Esophagus squamous epithelium (tissue), 5 donors: ENCODE results near the gene STAT5B. TPM values are rescaled to one million over a fixed set of nuclear protein-coding genes. Genes with fewer than 3 reads are reported as not detected.

Experiments
- DNase-seq: peaks from one replicate; lab custom pipeline; 2025; lab: John Stamatoyannopoulos, UW
- H3K27ac ChIP-seq, 4 donors: fragments of 200-600 bp; sonication (generic); one replicate each; pipeline ENCODE4 v1.5.1; 2016 to 2019; ENCODE audit warnings: mild to moderate bottlenecking in 1 of 4
- H3K27me3 ChIP-seq, 4 donors: fragments of 200-600 bp; sonication (generic); 1 replicate in 3 of 4; 2 replicates in 1 of 4; pipeline versions ENCODE4 v1.5.1 to v1.6.0; 2017 to 2021; ENCODE audit warnings: antibody characterized with exemption in 1 of 4
- H3K36me3 ChIP-seq, 3 donors: fragments of 200-600 bp; sonication (generic); one replicate each; pipeline ENCODE4 v1.5.1; 2016 to 2019
- H3K4me1 ChIP-seq, 3 donors: fragments of 200-600 bp; sonication (generic); one replicate each; pipeline ENCODE4 v1.5.1; 2017 to 2019
- H3K4me3 ChIP-seq, 4 donors: fragments of 200-600 bp; sonication (generic); 1 replicate in 3 of 4; 2 replicates in 1 of 4; pipeline ENCODE4 v1.5.1; 2016 to 2019; ENCODE audit warnings: mild to moderate bottlenecking in 2 of 4, moderate library complexity in 1 of 4
- H3K9me3 ChIP-seq, 3 donors: fragments of 200-600 bp; sonication (generic); one replicate each; pipeline ENCODE4 v1.5.1; 2016 to 2019
- CTCF ChIP-seq, 6 experiments: fragments of 450-650 bp in 4 of 6; fragments of 200-600 bp in 2 of 6; sonication (generic) in 2 of 6; IDR thresholded peaks; one replicate each; pipeline ENCODE4 v1.5.1; 2016 to 2019; ENCODE audit warnings: antibody characterized with exemption in 6 of 6, mild to moderate bottlenecking in 4 of 6, moderate library complexity in 4 of 6
- POLR2A ChIP-seq, 4 donors: fragments of 450-650 bp; IDR thresholded peaks; one replicate each; pipeline ENCODE4 v1.6.1; 2017; ENCODE audit warnings: antibody characterized with exemption in 4 of 4, mild to moderate bottlenecking in 4 of 4, moderate library complexity in 3 of 4
- WGBS, 2 donors: methylation state at CpG; one replicate each; pipeline ENCODE4 v1.1.5; 2018; 5-methylcytosine and 5-hydroxymethylcytosine counted together
- intact Hi-C: fragments of 100-400 bp; cut with DNase I; formaldehyde crosslinking; loops from one replicate; pipeline ENCODE4 v1.15.0; 2022
- total RNA-seq, 4 donors: library from RNA; depleted of rRNA; stranded (reverse); fragments of >200 nt; gene quantifications; one replicate each; pipeline ENCODE4 v1.1.0, GENCODE V29; 2016
- donor health status: DM: yes; HTN: yes; CAD: no.

STAT5B gene
- total RNA-seq, 4 donors from 2014 or later: 17.9 to 57.6 (median 19.5) TPM

- Histone ChIP-seq H3K4me3 (peak overlapping the region; percentile 48 to 87 (median 74)), H3K27ac (peak overlapping the region in 2 of 4 donors; percentile 88 to 90), H3K36me3 (no peaks in the 10 kb centered on the region), H3K27me3 (no peaks in the 10 kb centered on the region), H3K4me1 (peaks cover 12 to 27% (median 14%) of the 10 kb centered on the region in 3 donors), H3K9me3 (no peaks in the 10 kb centered on the region)
- 67 to 86% methylated on average over 2 to 6 of the region's 12 CpGs for WGBS, 2 donors
- TF ChIP-seq CTCF (IDR thresholded peaks at IDR 0.05) (no peak), POLR2A (IDR thresholded peaks at IDR 0.05) (no peak)
- intact Hi-C loops: no loop called here
- no peak for DNase-seq
Measured at GRCh38 chr17:42193216-42193968, 82.8 kb downstream of the STAT5B start.

DNA sequence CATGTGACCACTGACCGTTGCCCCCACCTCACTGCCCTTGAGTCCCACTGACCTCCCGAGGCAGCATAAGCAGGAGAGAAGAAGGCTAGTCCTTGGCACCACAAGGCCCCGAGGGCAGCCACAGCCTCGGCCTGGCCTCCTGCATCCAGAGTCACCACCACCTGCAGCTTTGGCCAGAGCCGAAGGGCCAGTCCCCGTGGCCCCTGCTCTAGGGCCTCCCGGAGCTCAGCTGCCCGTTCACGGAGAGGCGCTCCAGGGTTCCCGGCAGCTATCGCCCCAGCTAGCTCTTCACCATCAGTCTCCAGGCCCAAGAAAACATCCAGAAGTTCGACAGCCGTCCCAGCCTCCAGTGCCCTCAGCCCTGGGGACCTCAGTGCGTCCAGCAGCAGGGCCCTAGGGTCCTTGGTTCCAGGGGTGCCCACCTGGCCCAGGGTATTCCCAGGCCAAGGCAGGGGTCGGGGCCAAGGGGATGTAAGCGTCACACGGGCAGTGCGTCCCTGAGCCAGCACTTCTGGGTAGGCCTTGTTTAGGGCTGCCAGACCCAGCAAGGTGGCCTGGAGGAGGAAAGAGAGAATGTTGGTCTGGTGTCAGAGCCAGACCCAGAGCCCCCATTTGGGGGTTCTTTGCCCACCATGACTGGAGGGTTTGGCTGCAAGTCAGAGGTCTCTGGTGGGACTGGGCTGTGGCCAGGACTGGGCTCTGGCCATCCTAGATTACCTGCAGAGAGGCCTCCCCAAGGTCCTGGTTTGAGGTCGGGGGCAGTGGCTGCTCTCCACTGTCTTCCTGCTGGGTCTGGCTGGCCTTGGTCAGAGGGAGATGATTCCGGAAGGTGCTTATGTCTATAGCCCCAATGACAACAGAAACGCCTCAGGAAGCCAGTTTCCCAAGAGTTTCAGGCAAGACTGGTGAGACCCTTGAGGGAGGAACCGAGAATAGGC is 83.7 kb downstream of the STAT5B start:
- no peak for DNase-seq
- intact Hi-C loops: no loop called here
- Histone ChIP-seq H3K4me3 (peak overlapping the region in 1 of 4 donors; percentile 87), H3K9me3 (no peaks in the 10 kb centered on the region), H3K27ac (no peak overlapping the region), H3K36me3 (no peaks in the 10 kb centered on the region), H3K4me1 (peaks cover 12 to 27% (median 14%) of the 10 kb centered on the region in 3 donors), H3K27me3 (no peaks in the 10 kb centered on the region)
- 84% methylated on average over 10 of the region's 23 CpGs; no CpG with 5 or more reads in 1 of the 2 donors for WGBS, 2 donors
- TF ChIP-seq POLR2A (IDR thresholded peaks at IDR 0.05): no peak
- no peak for TF ChIP-seq CTCF (IDR thresholded peaks at IDR 0.05)

DNA sequence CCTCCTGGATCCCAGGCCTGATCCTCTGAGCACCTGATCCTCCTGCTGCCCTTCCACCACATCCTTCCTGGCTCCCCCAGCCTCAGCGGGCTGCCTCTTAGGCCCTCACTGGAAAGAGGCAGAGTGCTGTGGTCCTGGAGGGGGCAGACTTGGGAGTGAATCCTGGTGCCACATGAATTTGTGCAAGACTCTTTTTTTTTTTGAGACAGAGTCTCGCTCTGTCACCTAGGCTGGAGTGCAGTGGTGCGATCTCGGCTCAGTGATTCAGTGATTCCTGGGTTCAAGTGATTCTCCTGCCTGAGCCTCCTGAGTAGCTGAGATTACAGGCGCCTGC is 84.9 kb downstream of the STAT5B start:
- Histone ChIP-seq H3K27ac (no peak overlapping the region), H3K9me3 (no peaks in the 10 kb centered on the region), H3K4me3 (no peak overlapping the region), H3K27me3 (no peaks in the 10 kb centered on the region), H3K4me1 (peaks cover 12 to 27% (median 14%) of the 10 kb centered on the region in 3 donors), H3K36me3 (no peaks in the 10 kb centered on the region)
- no peak for TF ChIP-seq CTCF (IDR thresholded peaks at IDR 0.05)
- no peak for TF ChIP-seq POLR2A (IDR thresholded peaks at IDR 0.05)
- 93 to 96% methylated on average over 5 of the region's 5 CpGs for WGBS, 2 donors
- no peak for DNase-seq
- intact Hi-C loops: no loop called here

DNA sequence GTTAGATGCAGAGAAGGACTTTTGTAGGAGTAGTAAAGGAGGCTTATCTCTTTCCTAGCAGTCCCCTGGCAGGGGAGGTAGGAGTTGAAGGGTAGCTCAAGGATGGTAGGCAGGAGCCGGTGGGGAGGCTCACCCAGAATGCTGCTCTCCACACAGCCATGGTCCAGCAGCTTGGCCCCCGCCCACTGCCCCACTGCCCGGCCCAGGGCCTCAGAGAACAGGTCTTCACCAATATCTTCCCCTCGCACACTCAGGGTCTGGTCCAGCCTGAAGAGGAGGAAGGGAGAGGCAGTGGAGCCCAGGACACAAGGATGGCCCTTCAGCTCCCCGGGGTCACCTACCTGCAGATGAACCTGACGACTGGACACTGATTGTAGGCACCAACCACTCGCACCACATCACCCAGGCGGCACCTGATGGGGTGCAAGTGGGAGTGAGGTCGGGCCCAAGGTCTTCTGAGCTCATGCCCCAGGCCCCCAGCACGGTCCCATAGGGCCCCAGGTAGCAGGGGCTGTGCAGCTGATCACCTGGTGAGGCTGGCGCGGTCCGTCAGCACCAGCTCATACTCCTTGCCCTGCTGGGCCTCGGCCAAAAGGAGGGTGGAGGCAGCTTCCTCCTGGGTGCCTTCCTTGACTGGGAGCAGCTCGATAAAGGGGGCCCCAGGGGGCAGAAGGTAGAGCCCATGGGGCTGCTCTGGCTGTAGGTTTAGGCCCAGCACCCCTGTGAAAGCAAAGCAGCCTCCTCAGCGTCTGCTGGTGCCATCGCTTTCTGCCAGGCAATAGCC is 85.5 kb downstream of the STAT5B start:
- TF ChIP-seq POLR2A (IDR thresholded peaks at IDR 0.05) (no peak), CTCF (IDR thresholded peaks at IDR 0.05) (no peak)
- Histone ChIP-seq H3K27me3 (peaks cover 0 to 4% (median 0%) of the 10 kb centered on the region in 4 donors), H3K4me3 (no peak overlapping the region), H3K36me3 (no peaks in the 10 kb centered on the region), H3K4me1 (peaks cover 12 to 27% (median 14%) of the 10 kb centered on the region in 3 donors), H3K27ac (no peak overlapping the region), H3K9me3 (no peaks in the 10 kb centered on the region)
- 89 to 100% methylated on average over 4 to 9 of the region's 17 CpGs for WGBS, 2 donors
- DNase-seq: no peak
- intact Hi-C loops: no loop called here
